ENCODE data around the gene ADAM33.

GRCh38 chr20:3711484-3711941, 29.7 kb upstream of the ADAM33 start:
- no peak for TF ChIP-seq CTCF (conservative IDR thresholded peaks at IDR 0.05; ENCODE audit: low read depth, low read length)
- no peak for TF ChIP-seq EZH2 (IDR thresholded peaks at IDR 0.05; ENCODE audit: low read length, unreplicated experiment)

Data from PC-3 (cell line).